Psoas muscle (tissue), 8 donors: ENCODE results near the gene MCM6. TPM values are rescaled to one million over a fixed set of nuclear protein-coding genes. Genes with fewer than 3 reads are reported as not detected.

Source experiments
- ATAC-seq, 4 donors: fragments of 200-7000 bp; cut with Tn5 transposase; one replicate each; pipeline ENCODE4 v1.9.1; 2020; ENCODE audit warnings: moderate library complexity in 3 of 4, mild to moderate bottlenecking in 2 of 4
- DNase-seq, 2 donors: peaks; one replicate each; pipeline ENCODE4 v3.0.0-alpha.2; 2020
- H3K27ac ChIP-seq: fragments of 200-600 bp; one replicate; pipeline ENCODE4 v1.8.0; 2022
- H3K27me3 ChIP-seq, 3 donors: fragments of 200-600 bp in 1 of 3; one replicate each; pipeline versions ENCODE4 v1.6.1 to v1.8.0; 2013 to 2022; ENCODE audit warnings: low read length in 2 of 3, mild to moderate bottlenecking in 2 of 3, moderate library complexity in 1 of 3; ENCODE audit not compliant: insufficient read depth in 3 of 3
- H3K36me3 ChIP-seq, 2 donors: fragments of 200-600 bp in 1 of 2; one replicate each; pipeline versions ENCODE4 v1.6.1 to v1.8.0; 2013 to 2022; ENCODE audit warnings: low read depth in 1 of 2, mild to moderate bottlenecking in 1 of 2, moderate library complexity in 1 of 2; ENCODE audit not compliant: insufficient read depth in 1 of 2
- H3K4me1 ChIP-seq: fragments of 200-600 bp; one replicate; pipeline ENCODE4 v1.8.0; 2022
- H3K4me3 ChIP-seq: fragments of 200-600 bp; one replicate; pipeline ENCODE4 v1.8.0; 2022; ENCODE audit warnings: mild to moderate bottlenecking
- H3K9me3 ChIP-seq: fragments of 200-600 bp; one replicate; pipeline ENCODE4 v1.8.0; 2022
- WGBS, 3 donors: extraction: QIAGEN DNeasy Blood & Tissue Kit; methylation state at CpG; one replicate each; pipeline versions ENCODE4 v1.1.6 to v1.1.7; 2013; 5-methylcytosine and 5-hydroxymethylcytosine counted together
- intact Hi-C, 2 donors: fragments of 100-400 bp; cut with DNase I; formaldehyde crosslinking; loops; one replicate each; pipeline versions ENCODE4 v1.11.0 to v1.14.2; 2022
- polyA plus RNA-seq, 3 donors: library from polyadenylated mRNA; stranded (reverse); fragments of 200-250 nt; gene quantifications; one replicate each; pipeline ENCODE4 v1.2.3, GENCODE V29; 2013
- total RNA-seq, 4 donors: library from RNA; stranded (reverse); fragmentation: NEBNext Ultra II Directional in 2 of 4; extraction: Animal tissue kit (Norgen Biotek cat#: 25700) in 2 of 4; gene quantifications; one replicate each; pipeline versions ENCODE4 v1.2.1 to v1.2.4, GENCODE V29; 2021 to 2023
- TF ChIP-seq, protein P1 (sequence below): fragments of 200-600 bp; IDR thresholded peaks from one replicate; pipeline ENCODE4 v1.8.0; 2022; ENCODE audit warnings: antibody characterized with exemption
- donor health status: healthy with polysubstance abuse.
- donor health status: DM: no; HTN: no; CAD: no; lungs with moderate emphysema.
- donor health status: Bipolar disorder and iron deficiency.
- donor health status: healthy.
- donor health status: DM: yes; HTN: yes; CAD: no.
- donor health status: DM: no; HTN: no; CAD: no.
- donor health status: DM: no; HTN: no; CAD: no.
- donor health status: DM: yes; HTN: yes; CAD: no.

MCM6 gene
- total and polyA plus RNA-seq, 7 donors, result 3.3 to 9.4 (median 6.0) TPM

DNA sequence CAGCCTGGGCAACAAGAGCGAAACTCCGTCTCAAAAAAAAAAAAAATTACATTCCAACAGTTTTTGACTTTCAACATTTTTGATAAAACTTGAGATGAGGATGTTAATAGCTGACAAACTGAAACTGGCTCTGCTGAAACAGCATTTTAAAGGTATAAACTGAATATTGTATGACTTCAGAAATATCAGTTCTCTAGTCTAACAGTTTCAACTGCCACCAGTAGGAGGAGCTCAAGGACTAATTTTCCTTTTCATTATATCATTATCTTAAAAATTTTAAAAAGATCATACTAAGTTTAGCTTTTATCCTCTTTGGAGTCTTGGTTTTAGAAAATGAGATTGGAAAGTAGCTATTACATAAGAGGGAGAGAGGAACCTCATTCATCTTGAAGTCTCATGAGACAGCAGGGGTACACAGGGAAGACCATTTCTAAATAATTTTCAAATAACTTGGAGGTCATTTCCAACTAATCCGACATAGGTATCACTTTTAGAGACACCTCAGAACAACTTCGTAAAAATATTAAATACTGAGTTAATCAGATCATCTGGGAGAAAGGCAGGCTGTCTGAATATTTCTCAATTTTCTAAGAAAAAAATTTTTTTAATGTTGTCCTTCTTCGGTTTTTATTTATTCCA, 37.6 kb upstream of the MCM6 start:
- peaks cover 0 to 70% of the 10 kb centered on the region in 2 donors for H3K36me3 ChIP-seq
- WGBS, 3 donors, result 78 to 87% (median 81%) methylated on average over 5 of the region's 5 CpGs
- no peak for ATAC-seq

DNA sequence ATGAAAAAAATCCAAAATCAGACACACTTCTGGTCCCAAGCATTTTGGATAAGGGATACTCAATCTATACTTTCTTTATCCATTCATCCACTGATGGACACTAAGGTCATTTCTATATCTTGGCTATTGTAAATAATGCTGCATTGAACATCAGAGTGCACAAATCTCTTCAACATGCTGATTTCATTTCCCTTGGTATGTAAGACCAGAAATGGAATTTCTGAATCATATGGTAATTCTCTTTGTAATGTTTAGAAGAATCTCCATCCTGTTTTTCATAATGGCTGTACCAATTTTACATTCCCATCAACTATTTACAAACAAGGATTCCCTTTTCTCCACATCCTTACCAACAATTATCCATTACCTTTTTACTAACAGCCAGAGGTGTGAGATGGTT, 33.7 kb upstream of the MCM6 start:
- Histone ChIP-seq H3K36me3 (peaks cover 0 to 91% of the 10 kb centered on the region in 2 donors), H3K4me1 (no peaks in the 10 kb centered on the region)
- TF ChIP-seq, protein P1, sequence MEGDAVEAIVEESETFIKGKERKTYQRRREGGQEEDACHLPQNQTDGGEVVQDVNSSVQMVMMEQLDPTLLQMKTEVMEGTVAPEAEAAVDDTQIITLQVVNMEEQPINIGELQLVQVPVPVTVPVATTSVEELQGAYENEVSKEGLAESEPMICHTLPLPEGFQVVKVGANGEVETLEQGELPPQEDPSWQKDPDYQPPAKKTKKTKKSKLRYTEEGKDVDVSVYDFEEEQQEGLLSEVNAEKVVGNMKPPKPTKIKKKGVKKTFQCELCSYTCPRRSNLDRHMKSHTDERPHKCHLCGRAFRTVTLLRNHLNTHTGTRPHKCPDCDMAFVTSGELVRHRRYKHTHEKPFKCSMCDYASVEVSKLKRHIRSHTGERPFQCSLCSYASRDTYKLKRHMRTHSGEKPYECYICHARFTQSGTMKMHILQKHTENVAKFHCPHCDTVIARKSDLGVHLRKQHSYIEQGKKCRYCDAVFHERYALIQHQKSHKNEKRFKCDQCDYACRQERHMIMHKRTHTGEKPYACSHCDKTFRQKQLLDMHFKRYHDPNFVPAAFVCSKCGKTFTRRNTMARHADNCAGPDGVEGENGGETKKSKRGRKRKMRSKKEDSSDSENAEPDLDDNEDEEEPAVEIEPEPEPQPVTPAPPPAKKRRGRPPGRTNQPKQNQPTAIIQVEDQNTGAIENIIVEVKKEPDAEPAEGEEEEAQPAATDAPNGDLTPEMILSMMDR, result no peak

More for the DNA sequence above, 37.6 kb upstream of the MCM6 start:
- Histone ChIP-seq H3K27me3 (no peaks in the 10 kb centered on the region), H3K27ac (no peak overlapping the region), H3K4me1 (no peaks in the 10 kb centered on the region), H3K4me3 (no peak overlapping the region), H3K9me3 (no peaks in the 10 kb centered on the region)
- no peak for DNase-seq
- intact Hi-C loops, result no loop called here
- TF ChIP-seq, protein P1, result peak; percentile 77

DNA sequence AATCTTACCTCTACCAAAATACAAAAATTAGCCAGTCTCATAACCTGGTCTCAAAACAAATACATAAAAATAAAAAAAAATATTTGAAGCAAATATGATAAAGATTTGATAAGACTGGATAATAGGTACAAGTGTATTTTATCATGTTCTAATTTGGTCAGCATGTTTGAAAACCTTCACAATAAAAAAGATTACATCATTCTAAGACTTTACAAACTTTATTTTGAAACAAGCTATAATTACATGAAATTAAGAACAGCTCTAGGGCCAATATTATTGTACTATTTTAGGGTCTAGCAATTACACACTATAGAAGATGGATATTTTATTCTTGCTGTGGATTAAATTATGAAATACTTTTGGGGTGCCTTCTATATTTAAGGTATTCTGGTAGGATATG, 29.4 kb upstream of the MCM6 start:
- intact Hi-C loops, result no loop called here
- Histone ChIP-seq H3K9me3 (no peaks in the 10 kb centered on the region), H3K27me3 (no peaks in the 10 kb centered on the region), H3K4me1 (no peaks in the 10 kb centered on the region), H3K36me3 (peaks cover 0 to 94% of the 10 kb centered on the region in 2 donors), H3K27ac (no peak overlapping the region), H3K4me3 (no peak overlapping the region)
- DNase-seq (no peak), ATAC-seq (no peak)
- TF ChIP-seq, protein P1, result no peak

More for the DNA sequence above, 33.7 kb upstream of the MCM6 start:
- H3K27me3 ChIP-seq, result no peaks in the 10 kb centered on the region
- DNase-seq (no peak), ATAC-seq (no peak)
- H3K9me3 ChIP-seq, result no peaks in the 10 kb centered on the region
- no peak overlapping the region for H3K27ac ChIP-seq
- no peak overlapping the region for H3K4me3 ChIP-seq
- intact Hi-C loops, result no loop called here

DNA sequence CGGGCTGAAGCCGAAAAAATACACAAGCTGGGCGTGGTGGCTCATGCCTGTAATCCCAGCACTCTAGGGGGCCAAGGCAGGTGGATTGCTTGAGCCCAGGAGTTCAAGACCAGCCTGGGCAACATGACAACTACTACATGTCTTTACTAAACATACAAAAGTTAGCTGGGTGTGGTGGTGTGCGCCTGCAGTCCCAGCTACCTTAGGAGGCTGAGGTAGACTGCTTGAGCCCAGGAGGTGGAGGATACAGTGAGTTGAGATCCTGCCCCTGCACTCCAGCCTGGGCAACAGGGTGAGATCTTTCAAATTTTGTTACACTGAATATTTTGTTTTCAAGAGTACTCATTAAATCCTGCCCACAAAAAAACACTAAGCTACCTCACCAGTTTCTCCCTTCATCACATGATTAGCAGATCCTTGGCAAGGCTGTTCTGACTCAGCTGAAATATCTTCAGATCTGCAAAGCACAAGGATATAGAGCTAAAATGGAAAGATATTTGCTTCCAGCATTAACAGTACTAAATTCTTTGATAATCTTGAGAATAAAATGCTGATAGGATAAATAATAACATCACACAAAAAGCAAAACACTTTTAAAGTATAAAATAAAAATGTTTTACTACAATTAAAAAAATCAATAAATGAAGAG, 28.2 kb upstream of the MCM6 start:
- no peak for DNase-seq
- Histone ChIP-seq H3K4me3 (no peak overlapping the region), H3K27me3 (no peaks in the 10 kb centered on the region), H3K4me1 (no peaks in the 10 kb centered on the region), H3K36me3 (peaks cover 0 to 83% of the 10 kb centered on the region in 2 donors), H3K9me3 (no peaks in the 10 kb centered on the region), H3K27ac (no peak overlapping the region)
- intact Hi-C loops, result no loop called here
- 88 to 96% (median 94%) methylated on average over 4 of the region's 4 CpGs for WGBS, 3 donors
- TF ChIP-seq, protein P1, result no peak
- no peak for ATAC-seq

DNA sequence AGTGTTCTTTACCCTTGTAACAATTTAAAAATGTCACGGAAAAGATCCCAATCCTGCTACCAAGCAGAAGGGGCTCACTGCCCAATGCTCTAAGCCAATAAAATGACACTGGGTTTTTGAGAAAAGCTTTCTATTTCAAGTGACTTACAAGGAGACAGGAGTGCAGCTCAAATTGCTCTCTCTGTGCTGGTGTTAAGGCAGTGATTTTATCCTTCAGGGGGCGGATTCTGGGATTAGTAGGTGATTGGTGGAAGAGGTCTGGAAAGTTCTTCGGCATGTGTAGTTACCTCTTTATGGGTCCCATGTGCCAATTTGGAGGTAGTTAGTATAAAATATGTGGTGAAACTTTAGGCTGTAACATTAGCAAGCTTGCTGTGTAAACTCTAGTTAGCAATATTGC, 27.4 kb upstream of the MCM6 start:
- ATAC-seq (no peak), DNase-seq (no peak)
- peaks cover 0 to 77% of the 10 kb centered on the region in 2 donors for H3K36me3 ChIP-seq
- TF ChIP-seq, protein P1, result no peak
- WGBS, 3 donors, result 76 to 79% (median 79%) methylated on average over 3 of the region's 3 CpGs
- H3K9me3 ChIP-seq, result no peaks in the 10 kb centered on the region
- H3K27me3 ChIP-seq, result no peaks in the 10 kb centered on the region
- H3K4me1 ChIP-seq, result no peaks in the 10 kb centered on the region
- H3K4me3 ChIP-seq, result no peak overlapping the region
- H3K27ac ChIP-seq, result no peak overlapping the region
- intact Hi-C loops, result no loop called here
